Lower leg skin (tissue), 3 donors: ENCODE measurements around the gene SDHC.

Source experiments
- POLR2A ChIP-seq, 2 donors: fragments of 450-650 bp; IDR thresholded peaks; one replicate each; pipeline ENCODE4 v1.6.1; 2016 to 2017; ENCODE audit warnings: antibody characterized with exemption in 2 of 2, mild to moderate bottlenecking in 1 of 2, moderate library complexity in 1 of 2
- TF ChIP-seq, protein P1 (sequence below), 3 donors: fragments of 450-650 bp; IDR thresholded peaks; one replicate each; pipeline ENCODE4 v1.5.1; 2016; ENCODE audit warnings: antibody characterized with exemption in 3 of 3, mild to moderate bottlenecking in 3 of 3, moderate library complexity in 2 of 3

DNA sequence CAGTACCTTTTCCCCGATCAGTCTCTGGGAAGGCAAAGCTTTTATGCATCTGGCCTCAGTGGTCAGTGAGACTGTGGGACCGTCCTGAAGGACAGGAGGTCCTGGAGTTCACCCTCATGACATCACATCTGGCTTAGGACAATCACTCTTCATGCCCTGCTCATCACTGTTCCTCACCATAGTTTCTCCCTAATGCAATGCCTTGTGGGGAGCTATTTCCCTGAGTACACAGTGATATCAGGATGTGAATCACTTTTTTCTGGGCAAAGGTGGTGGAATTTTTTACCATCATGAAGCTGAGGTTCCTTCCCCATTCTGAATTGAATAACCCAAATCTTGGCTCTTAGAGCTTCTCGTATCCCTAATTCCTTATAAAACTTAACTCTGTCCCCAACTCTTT is 88.3 kb downstream of the SDHC start:
- TF ChIP-seq, protein P1, sequence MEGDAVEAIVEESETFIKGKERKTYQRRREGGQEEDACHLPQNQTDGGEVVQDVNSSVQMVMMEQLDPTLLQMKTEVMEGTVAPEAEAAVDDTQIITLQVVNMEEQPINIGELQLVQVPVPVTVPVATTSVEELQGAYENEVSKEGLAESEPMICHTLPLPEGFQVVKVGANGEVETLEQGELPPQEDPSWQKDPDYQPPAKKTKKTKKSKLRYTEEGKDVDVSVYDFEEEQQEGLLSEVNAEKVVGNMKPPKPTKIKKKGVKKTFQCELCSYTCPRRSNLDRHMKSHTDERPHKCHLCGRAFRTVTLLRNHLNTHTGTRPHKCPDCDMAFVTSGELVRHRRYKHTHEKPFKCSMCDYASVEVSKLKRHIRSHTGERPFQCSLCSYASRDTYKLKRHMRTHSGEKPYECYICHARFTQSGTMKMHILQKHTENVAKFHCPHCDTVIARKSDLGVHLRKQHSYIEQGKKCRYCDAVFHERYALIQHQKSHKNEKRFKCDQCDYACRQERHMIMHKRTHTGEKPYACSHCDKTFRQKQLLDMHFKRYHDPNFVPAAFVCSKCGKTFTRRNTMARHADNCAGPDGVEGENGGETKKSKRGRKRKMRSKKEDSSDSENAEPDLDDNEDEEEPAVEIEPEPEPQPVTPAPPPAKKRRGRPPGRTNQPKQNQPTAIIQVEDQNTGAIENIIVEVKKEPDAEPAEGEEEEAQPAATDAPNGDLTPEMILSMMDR (IDR thresholded peaks at IDR 0.05) = no peak
- TF ChIP-seq POLR2A (IDR thresholded peaks at IDR 0.05) = no peak
